ENCODE measurements around the gene PCED1B. TPM values are rescaled to one million over a fixed set of nuclear protein-coding genes. Genes with fewer than 3 reads are reported as not detected.
A peak's percentile ranks its signal among the peaks of the same experiment; 100 is the strongest.

Gene PCED1B
- total RNA-seq, 1 donor from 2014 or later: 55.5 TPM

GRCh38 chr12:47082796-47083621 lies 3.6 kb downstream of the PCED1B start:
- peaks cover 25% of the 10 kb centered on the region for H3K36me3 Mint-ChIP-seq (ENCODE audit: low read depth)
- intact Hi-C loops (cut with micrococcal nuclease): loop anchor here (5.0 to 10.0 kb wide), 6 partner anchors 558 to 876 kb away; partner anchors contain the start of genes RPAP3 and SLC38A2
- DNase-seq (ENCODE audit: low spot score): no peak
- no peaks in the 10 kb centered on the region for H3K27me3 Mint-ChIP-seq (ENCODE audit: insufficient read depth)
- H3K9me3 Mint-ChIP-seq: no peaks in the 10 kb centered on the region
- no peak overlapping the region for H3K4me3 Mint-ChIP-seq
- no peak overlapping the region for H3K27ac Mint-ChIP-seq
- H3K4me1 Mint-ChIP-seq (ENCODE audit: low read depth): peaks cover 74% of the 10 kb centered on the region

- intact Hi-C loops (cut with micrococcal nuclease): loop anchor here (2.0 to 10.0 kb wide), 8 partner anchors 37 to 877 kb away; partner anchors contain the start of genes RPAP3 and SLC38A2
- peaks cover 21% of the 10 kb centered on the region for H3K36me3 Mint-ChIP-seq (ENCODE audit: low read depth)
- no peaks in the 10 kb centered on the region for H3K9me3 Mint-ChIP-seq
- peak overlapping the region; percentile 53 for H3K4me3 Mint-ChIP-seq
- H3K4me1 Mint-ChIP-seq (ENCODE audit: low read depth): peaks cover 63% of the 10 kb centered on the region
- H3K27ac Mint-ChIP-seq: peak overlapping the region; percentile 38
- H3K27me3 Mint-ChIP-seq (ENCODE audit: insufficient read depth): no peaks in the 10 kb centered on the region
- no peak for DNase-seq (ENCODE audit: low spot score)
Observed at GRCh38 chr12:47084172-47084571, 4.8 kb downstream of the PCED1B start.

- Mint-ChIP-seq H3K9me3 (peaks cover 2% of the 10 kb centered on the region), H3K4me1 (ENCODE audit: low read depth) (peaks cover 53% of the 10 kb centered on the region), H3K4me3 (no peak overlapping the region), H3K27me3 (ENCODE audit: insufficient read depth) (no peaks in the 10 kb centered on the region), H3K27ac (peak overlapping the region; percentile 53), H3K36me3 (ENCODE audit: low read depth) (peaks cover 21% of the 10 kb centered on the region)
- intact Hi-C loops (cut with micrococcal nuclease): loop anchor here (1.0 to 10.0 kb wide), 5 partner anchors 25 to 799 kb away; no protein-coding TSS in a partner anchor
- DNase-seq (ENCODE audit: low spot score): peak; percentile 38
Observed at GRCh38 chr12:47085815-47086252, 6.4 kb downstream of the PCED1B start.

- intact Hi-C loops (cut with micrococcal nuclease): loop anchor here (10.0 kb wide), 2 partner anchors 562 to 798 kb away; no protein-coding TSS in a partner anchor
- Mint-ChIP-seq H3K9me3 (peaks cover 2% of the 10 kb centered on the region), H3K36me3 (ENCODE audit: low read depth) (peaks cover 23% of the 10 kb centered on the region), H3K4me3 (no peak overlapping the region), H3K27ac (no peak overlapping the region), H3K4me1 (ENCODE audit: low read depth) (peaks cover 39% of the 10 kb centered on the region), H3K27me3 (ENCODE audit: insufficient read depth) (no peaks in the 10 kb centered on the region)
- no peak for DNase-seq (ENCODE audit: low spot score)
Observed at GRCh38 chr12:47087088-47087688, 7.8 kb downstream of the PCED1B start.

GRCh38 chr12:47088021-47088944 lies 8.9 kb downstream of the PCED1B start:
- intact Hi-C loops (cut with micrococcal nuclease): loop anchor here (10.0 kb wide), 2 partner anchors 563 to 797 kb away; no protein-coding TSS in a partner anchor
- Mint-ChIP-seq H3K36me3 (ENCODE audit: low read depth) (peaks cover 28% of the 10 kb centered on the region), H3K4me3 (no peak overlapping the region), H3K27me3 (ENCODE audit: insufficient read depth) (no peaks in the 10 kb centered on the region), H3K9me3 (peaks cover 2% of the 10 kb centered on the region), H3K4me1 (ENCODE audit: low read depth) (peaks cover 28% of the 10 kb centered on the region), H3K27ac (no peak overlapping the region)
- no peak for DNase-seq (ENCODE audit: low spot score)

- Mint-ChIP-seq H3K4me3 (no peak overlapping the region), H3K9me3 (peaks cover 2% of the 10 kb centered on the region), H3K4me1 (ENCODE audit: low read depth) (peaks cover 19% of the 10 kb centered on the region), H3K27me3 (ENCODE audit: insufficient read depth) (no peaks in the 10 kb centered on the region), H3K27ac (no peak overlapping the region), H3K36me3 (ENCODE audit: low read depth) (peaks cover 19% of the 10 kb centered on the region)
- no peak for DNase-seq (ENCODE audit: low spot score)
- intact Hi-C loops (cut with micrococcal nuclease): no loop called here
Observed at GRCh38 chr12:47091009-47091408, 11.6 kb downstream of the PCED1B start.

- H3K9me3 Mint-ChIP-seq: peaks cover 2% of the 10 kb centered on the region
- peaks cover 18% of the 10 kb centered on the region for H3K4me1 Mint-ChIP-seq (ENCODE audit: low read depth)
Observed at GRCh38 chr12:47094804-47095203, 15.4 kb downstream of the PCED1B start.

GRCh38 chr12:47095446-47096236 lies 16.2 kb downstream of the PCED1B start:
- H3K36me3 Mint-ChIP-seq (ENCODE audit: low read depth): peaks cover 16% of the 10 kb centered on the region
- no peak for DNase-seq (ENCODE audit: low spot score)
- H3K4me3 Mint-ChIP-seq: no peak overlapping the region
- H3K9me3 Mint-ChIP-seq: no peaks in the 10 kb centered on the region
- intact Hi-C loops (cut with micrococcal nuclease): no loop called here
- H3K27ac Mint-ChIP-seq: no peak overlapping the region
- H3K27me3 Mint-ChIP-seq (ENCODE audit: insufficient read depth): no peaks in the 10 kb centered on the region
- peaks cover 18% of the 10 kb centered on the region for H3K4me1 Mint-ChIP-seq (ENCODE audit: low read depth)

More at GRCh38 chr12:47094804-47095203, 15.4 kb downstream of the PCED1B start:
- Mint-ChIP-seq H3K4me3 (no peak overlapping the region), H3K27ac (no peak overlapping the region), H3K36me3 (ENCODE audit: low read depth) (peaks cover 20% of the 10 kb centered on the region), H3K27me3 (ENCODE audit: insufficient read depth) (no peaks in the 10 kb centered on the region)
- no peak for DNase-seq (ENCODE audit: low spot score)
- intact Hi-C loops (cut with micrococcal nuclease): no loop called here

GRCh38 chr12:47097276-47097896 lies 18.0 kb downstream of the PCED1B start:
- Mint-ChIP-seq H3K4me3 (no peak overlapping the region), H3K27ac (no peak overlapping the region), H3K27me3 (ENCODE audit: insufficient read depth) (no peaks in the 10 kb centered on the region), H3K36me3 (ENCODE audit: low read depth) (peaks cover 8% of the 10 kb centered on the region), H3K9me3 (no peaks in the 10 kb centered on the region), H3K4me1 (ENCODE audit: low read depth) (peaks cover 18% of the 10 kb centered on the region)
- intact Hi-C loops (cut with micrococcal nuclease): no loop called here
- no peak for DNase-seq (ENCODE audit: low spot score)

GRCh38 chr12:47098099-47098498 lies 18.7 kb downstream of the PCED1B start:
- Mint-ChIP-seq H3K36me3 (ENCODE audit: low read depth) (peaks cover 7% of the 10 kb centered on the region), H3K27ac (no peak overlapping the region), H3K27me3 (ENCODE audit: insufficient read depth) (no peaks in the 10 kb centered on the region), H3K9me3 (no peaks in the 10 kb centered on the region), H3K4me1 (ENCODE audit: low read depth) (peaks cover 18% of the 10 kb centered on the region), H3K4me3 (no peak overlapping the region)
- no peak for DNase-seq (ENCODE audit: low spot score)
- intact Hi-C loops (cut with micrococcal nuclease): no loop called here

GRCh38 chr12:47099610-47100009 lies 20.2 kb downstream of the PCED1B start:
- peaks cover 11% of the 10 kb centered on the region for H3K4me1 Mint-ChIP-seq (ENCODE audit: low read depth)
- H3K9me3 Mint-ChIP-seq: no peaks in the 10 kb centered on the region
- no peak overlapping the region for H3K27ac Mint-ChIP-seq
- H3K4me3 Mint-ChIP-seq: no peak overlapping the region
- no peak for DNase-seq (ENCODE audit: low spot score)
- no peaks in the 10 kb centered on the region for H3K27me3 Mint-ChIP-seq (ENCODE audit: insufficient read depth)
- intact Hi-C loops (cut with micrococcal nuclease): no loop called here
- peaks cover 7% of the 10 kb centered on the region for H3K36me3 Mint-ChIP-seq (ENCODE audit: low read depth)
